ENCODE measurements around the gene WDR86. TPM values are rescaled to one million over a fixed set of nuclear protein-coding genes. Genes with fewer than 3 reads are reported as not detected.

WDR86 gene
- total RNA-seq, 1 experiment from 2014 or later, result 7.7 TPM

GRCh38 chr7:151334628-151335027, 75.2 kb downstream of the WDR86 start:
- Histone ChIP-seq H3K27me3 (ENCODE audit: insufficient read depth, low read depth) (no peaks in the 10 kb centered on the region), H3F3A (ENCODE audit: insufficient read depth, low read depth) (no peaks in the 10 kb centered on the region), H3K4me3 (no peak overlapping the region), H3K4me1 (replicated peaks; ENCODE audit: insufficient read depth) (no peaks in the 10 kb centered on the region; the same call in 1 of the 2 replicates), H2AFZ (no peak overlapping the region), H3K9me3 (ENCODE audit: insufficient read depth, low read depth) (no peaks in the 10 kb centered on the region), H3K9me2 (ENCODE audit: insufficient read depth) (no peaks in the 10 kb centered on the region), H3K36me3 (ENCODE audit: low read depth) (no peaks in the 10 kb centered on the region), H3K4me2 (no peak overlapping the region), H4K20me1 (ENCODE audit: insufficient read depth) (no peaks in the 10 kb centered on the region), H3K79me2 (ENCODE audit: low read depth) (no peaks in the 10 kb centered on the region), H3K27ac (no peak overlapping the region)
- intact Hi-C loops (cut with micrococcal nuclease; ENCODE audit: unreplicated experiment), result no loop called here
- POLR2A ChIA-PET (ENCODE audit: unreplicated experiment), result no interaction called here
- CTCF ChIA-PET, result no interaction called here
- no peak for DNase-seq
- TF ChIP-seq CTCF (conservative IDR thresholded peaks at IDR 0.05) (no peak), EZH2 (IDR thresholded peaks at IDR 0.05; ENCODE audit: low read depth) (no peak)
- no TSS peak for BruUV-seq (replicated peaks)

Small RNAs within 50 kb of the gene (microRNA-seq; reads per million reads assigned to microRNA genes)
- gene MIR3907 (ENCODE audit: borderline number of aligned reads, borderline replicate concordance), result not detected

Other genes with a start within 250 kb of the WDR86 start
- gene GBX1, start 242.3 kb downstream of the WDR86 start, total RNA-seq (2021), result not detected in 2 replicates
- gene ASB10, start 222.8 kb downstream of the WDR86 start, total RNA-seq (2021), result not detected in 2 replicates
- gene H2BK1, start 199.6 kb downstream of the WDR86 start, total RNA-seq (2021), result not detected in 2 replicates
- gene ABCF2, start 182.8 kb downstream of the WDR86 start, total RNA-seq (2021), result 45.8 and 49.4 TPM in 2 replicates
- 47.4 and 54.9 TPM in 2 replicates for gene CHPF2, start 177.6 kb downstream of the WDR86 start, total RNA-seq (2021)
- gene SMARCD3, start 161.3 kb downstream of the WDR86 start, total RNA-seq (2021), result 4.6 and 5.7 TPM in 2 replicates
- 63.8 and 80.6 TPM in 2 replicates for gene NUB1, start 68.2 kb downstream of the WDR86 start, total RNA-seq (2021)
- gene CRYGN, start 30.1 kb upstream of the WDR86 start, total RNA-seq (2021), result 1.0 and 1.2 TPM in 2 replicates
- gene RHEB, start 109.9 kb upstream of the WDR86 start, total RNA-seq (2021), result 201 and 202 TPM in 2 replicates